NK-92 treated with Interleukin-12 subunit alpha and Interleukin-12 subunit beta, amount 100 ng/mL, for 24 hours (cell line): Measurements from ENCODE around the gene LTC4S.

ENCODE experiments used
- DNase-seq: peaks from one replicate; lab custom pipeline; 2025; lab: John Stamatoyannopoulos, UW

The LTC4S gene

GRCh38 chr5:179795863-179796833 lies 2.4 kb downstream of the LTC4S start:
- peak; percentile 48 for DNase-seq

DNA sequence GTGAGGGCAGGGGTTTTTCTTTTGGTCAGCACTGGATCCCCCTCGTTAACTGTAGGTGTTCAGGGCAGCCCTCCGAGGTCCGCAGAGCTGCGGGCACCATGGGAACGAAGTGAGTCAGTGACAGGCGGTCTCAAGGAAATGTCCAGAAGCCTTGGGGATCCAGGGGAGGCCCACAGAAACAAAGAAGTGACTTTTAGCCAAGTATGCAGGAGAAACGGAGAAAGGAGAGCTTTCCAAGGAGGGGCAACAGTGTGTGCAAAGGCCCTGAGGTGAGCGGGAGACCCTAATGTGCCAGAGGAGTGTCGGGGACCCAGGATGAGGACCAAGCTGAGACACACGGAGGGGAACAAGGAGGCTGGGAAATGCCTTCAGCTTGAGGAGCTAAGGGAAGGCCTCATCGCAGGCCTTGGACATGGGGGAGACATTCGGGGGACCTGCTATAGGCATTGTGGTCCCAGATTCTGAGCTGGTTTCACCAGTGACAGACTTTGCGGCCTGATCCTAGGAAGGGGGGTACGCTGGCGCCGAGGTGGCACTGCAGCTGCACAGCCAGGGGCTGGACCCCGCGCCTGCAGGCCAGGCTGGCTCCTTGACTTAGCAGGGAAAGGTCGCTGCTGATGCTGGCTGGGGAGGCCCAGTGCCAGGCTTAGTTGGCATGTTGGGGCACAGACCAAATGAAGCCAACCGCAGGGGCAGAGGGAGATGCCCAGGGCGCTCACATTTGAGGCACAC lies 3.3 kb downstream of the LTC4S start:
- DNase-seq = no peak

DNA sequence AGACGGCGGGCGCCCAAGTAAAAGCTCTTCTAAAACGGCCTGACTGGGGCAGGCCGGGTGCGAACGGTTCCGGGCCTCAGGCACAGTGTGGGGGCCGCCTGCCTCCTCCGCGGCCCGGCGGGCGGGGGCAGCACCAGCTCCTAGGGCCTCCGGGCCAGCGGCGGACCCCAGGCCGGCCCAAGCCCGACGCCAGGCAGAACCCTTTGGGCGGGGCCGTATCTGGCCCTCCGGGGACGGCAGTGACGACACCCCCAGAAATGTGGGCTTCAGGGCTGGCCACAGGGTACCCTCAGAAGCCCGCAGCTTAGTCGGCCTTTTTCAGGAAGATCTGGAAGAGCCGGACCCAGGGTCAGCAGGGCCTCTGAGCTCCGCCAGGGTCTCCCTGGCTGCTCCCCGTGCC lies 4.0 kb downstream of the LTC4S start:
- no peak for DNase-seq

DNA sequence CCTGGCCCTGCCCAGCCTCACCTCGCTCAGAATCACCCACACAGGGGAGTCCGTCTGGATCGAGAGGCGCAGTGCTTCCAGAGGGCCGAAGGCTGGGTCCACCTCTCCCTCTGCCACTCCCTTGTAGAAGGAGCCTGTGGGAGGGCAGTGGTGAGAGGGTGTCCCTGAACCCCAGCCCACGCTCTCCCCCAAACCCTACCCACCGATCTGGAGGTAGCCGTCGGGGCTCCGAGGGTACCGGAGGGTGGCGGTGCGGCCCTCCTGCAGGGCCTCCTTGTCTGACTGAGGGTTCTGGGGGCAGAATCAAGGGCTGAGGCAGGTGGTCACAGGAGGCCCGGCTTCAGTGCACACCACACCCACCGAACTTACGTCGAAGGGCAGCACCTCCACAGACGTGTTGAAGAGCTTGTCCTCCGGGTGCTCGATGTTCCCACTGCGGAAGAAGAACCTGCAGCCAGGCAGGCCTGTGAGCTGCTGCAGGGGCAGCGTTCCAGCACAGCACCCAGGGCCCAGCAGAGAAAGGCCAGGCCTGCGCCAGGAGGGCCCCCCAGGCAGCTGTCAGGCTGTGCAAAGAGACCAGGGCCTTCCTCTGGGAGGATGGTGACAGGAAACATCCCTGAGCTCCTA lies 4.5 kb downstream of the LTC4S start:
- no peak for DNase-seq

- no peak for DNase-seq
These were observed 5.2 kb downstream of the LTC4S start for GRCh38 chr5:179798771-179799643.

GRCh38 chr5:179799644-179799973 lies 5.8 kb downstream of the LTC4S start:
- no peak for DNase-seq

DNA sequence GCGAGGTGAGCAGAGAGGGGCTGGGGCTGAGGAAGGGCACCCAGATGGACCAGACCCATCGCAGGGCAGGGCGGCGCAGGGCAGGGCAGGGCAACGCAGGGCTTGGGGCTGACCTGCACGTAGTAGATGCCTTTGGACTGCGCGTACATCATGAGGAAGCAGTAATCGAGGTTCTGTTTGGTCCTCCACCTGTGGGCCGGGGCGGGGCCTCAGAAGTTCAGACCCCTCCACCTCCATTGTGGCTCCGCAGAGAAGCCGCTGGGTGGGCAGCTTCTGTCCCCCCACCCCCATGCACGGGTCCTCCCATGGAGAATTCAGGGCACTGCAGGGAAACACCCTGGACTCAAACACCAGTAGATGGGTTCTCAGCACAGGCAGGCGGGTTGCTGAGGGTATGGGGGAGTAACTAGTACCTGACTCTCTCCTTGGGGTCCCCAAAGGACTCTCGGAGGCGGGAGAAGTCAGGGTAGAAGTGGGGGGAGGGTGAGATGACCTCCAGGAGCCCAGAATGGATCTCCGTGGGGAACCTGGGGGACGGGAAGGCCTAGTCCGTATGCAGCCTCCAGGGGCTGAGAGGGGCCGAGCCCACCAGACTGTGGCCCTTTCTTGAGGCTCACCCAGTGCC lies 6.4 kb downstream of the LTC4S start:
- DNase-seq = no peak

GRCh38 chr5:179800696-179801201 lies 7.0 kb downstream of the LTC4S start:
- no peak for DNase-seq

GRCh38 chr5:179801304-179802206 lies 7.8 kb downstream of the LTC4S start:
- no peak for DNase-seq

- no peak for DNase-seq
These were observed 8.6 kb downstream of the LTC4S start for GRCh38 chr5:179802207-179802883.

- no peak for DNase-seq
These were observed 9.3 kb downstream of the LTC4S start for GRCh38 chr5:179802950-179803562.

GRCh38 chr5:179803651-179804554 lies 10.1 kb downstream of the LTC4S start:
- peak; percentile 30 for DNase-seq

DNA sequence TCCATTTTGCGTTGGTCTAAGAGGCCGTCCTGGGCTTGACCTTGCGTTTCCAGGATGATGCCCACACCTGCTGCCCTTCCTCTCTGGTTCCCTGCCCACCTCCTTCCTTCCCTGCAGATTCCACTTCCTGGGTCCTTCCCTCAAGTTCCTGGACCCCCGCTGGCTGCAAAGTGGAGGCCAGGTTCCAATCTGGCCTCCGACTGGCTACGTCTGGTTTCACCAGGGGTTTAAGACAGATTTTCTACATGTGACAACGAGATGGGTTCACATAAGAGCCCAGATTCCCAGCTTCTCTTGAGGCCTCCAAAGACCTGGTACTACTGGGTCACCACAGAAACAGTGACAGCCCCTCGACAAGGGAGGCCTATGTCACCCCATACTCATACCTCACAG lies 10.8 kb downstream of the LTC4S start:
- no peak for DNase-seq

DNA sequence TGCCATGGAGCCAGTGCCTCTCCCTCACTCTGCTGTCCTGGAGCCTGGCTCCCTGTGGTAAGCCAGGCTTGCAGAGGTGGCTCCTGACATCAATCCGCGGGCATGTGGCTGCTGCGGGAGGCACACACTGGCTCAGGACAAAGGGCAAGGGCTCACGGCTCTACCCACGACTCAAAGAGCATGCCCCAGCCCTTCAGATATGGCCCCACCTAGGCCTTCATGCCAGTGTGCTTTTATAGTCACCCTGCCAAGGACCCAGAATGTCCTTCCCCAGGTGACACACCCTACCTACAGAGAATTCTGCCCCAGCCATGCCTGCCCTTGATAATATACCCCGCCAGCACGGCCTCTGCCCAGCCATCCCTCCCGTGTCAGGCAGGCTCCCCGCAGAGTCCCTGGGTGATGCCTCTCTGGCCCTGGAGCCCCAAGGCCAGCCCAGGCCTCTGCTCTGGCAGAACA lies 11.3 kb downstream of the LTC4S start:
- no peak for DNase-seq

DNA sequence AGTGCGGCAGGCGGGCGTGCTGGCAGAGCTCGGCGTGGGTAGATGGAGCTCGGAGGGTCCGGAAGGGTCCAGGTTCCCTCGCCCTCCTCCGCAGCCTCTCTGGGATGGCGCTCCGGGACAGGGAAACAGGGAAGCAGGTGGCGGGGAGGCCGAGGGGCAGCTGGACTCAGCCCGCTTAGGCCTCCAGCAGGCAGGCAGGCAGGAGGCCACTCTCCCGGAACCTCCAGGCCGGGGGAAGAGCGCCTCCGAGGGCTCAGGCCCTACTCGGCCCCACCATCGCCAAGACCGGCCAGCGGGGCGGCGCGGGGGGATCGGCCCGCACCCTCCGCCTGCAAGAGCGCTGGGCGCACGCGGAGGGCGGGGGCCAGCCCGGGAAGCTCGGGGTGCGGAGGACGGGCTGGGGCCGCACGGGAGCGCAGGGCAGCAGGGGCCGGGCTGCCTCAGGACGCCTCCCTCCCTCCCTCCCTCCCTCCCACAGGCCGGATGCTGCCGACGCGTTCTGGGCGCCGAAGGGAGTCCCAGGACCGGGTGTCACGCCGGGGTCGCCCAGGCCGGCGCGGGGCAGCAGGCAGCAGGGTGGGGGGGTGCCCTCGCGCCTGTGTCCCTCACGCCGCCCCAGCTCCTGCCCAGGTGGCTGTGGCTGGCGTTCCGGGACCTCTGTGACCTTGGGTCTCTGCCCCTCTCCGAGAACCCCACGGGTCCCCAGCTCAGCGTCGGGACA lies 11.9 kb downstream of the LTC4S start:
- no peak for DNase-seq

- DNase-seq = peak; percentile 60
These were observed 12.7 kb downstream of the LTC4S start, which contains the start of gene MGAT4B for GRCh38 chr5:179806250-179807048. MGAT4B (minus strand) TSS chr5:179806866; CDS start chr5:179806583, 283 bp downstream.
